COLO668 (cell line): ENCODE measurements around the gene DOCK10.
A peak's percentile ranks its signal among the peaks of the same experiment; 100 is the strongest.

Experiments
- DNase-seq: peaks from one replicate; lab custom pipeline; 2025; ENCODE audit not compliant: unreplicated experiment; lab: John Stamatoyannopoulos, UW

DOCK10 gene

GRCh38 chr2:224982910-224983711 lies 59.2 kb downstream of the DOCK10 start:
- DNase-seq, result no peak

GRCh38 chr2:224982226-224982625 lies 60.0 kb downstream of the DOCK10 start:
- DNase-seq, result no peak

GRCh38 chr2:224976629-224977525 lies 65.4 kb downstream of the DOCK10 start:
- DNase-seq, result no peak

GRCh38 chr2:224975761-224976160 lies 66.5 kb downstream of the DOCK10 start:
- DNase-seq, result no peak

- no peak for DNase-seq
Measured at GRCh38 chr2:224973112-224974016, 68.9 kb downstream of the DOCK10 start.

GRCh38 chr2:224971214-224971613 lies 71.1 kb downstream of the DOCK10 start:
- peak; percentile 87 for DNase-seq

DNA sequence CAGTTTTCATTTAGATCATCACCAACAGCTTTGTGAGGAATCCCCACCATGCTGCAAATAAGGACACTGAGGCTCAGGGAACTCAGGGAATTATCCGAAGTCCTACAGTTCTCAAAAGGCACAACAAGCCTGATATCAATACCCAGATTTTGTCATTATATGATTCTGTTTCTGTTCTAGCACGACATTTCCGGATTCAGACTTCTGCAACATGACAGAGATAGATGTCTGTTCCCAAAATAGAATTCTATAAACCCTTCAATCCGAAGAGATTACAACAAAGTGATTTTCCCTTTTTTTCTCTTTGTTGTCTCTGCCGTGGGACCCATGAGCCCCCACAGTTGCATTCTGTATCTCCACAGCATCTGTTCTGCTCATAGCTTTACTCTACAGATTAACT lies 72.0 kb downstream of the DOCK10 start:
- DNase-seq, result no peak

- DNase-seq, result no peak
Measured at GRCh38 chr2:224969633-224970260, 72.5 kb downstream of the DOCK10 start.

DNA sequence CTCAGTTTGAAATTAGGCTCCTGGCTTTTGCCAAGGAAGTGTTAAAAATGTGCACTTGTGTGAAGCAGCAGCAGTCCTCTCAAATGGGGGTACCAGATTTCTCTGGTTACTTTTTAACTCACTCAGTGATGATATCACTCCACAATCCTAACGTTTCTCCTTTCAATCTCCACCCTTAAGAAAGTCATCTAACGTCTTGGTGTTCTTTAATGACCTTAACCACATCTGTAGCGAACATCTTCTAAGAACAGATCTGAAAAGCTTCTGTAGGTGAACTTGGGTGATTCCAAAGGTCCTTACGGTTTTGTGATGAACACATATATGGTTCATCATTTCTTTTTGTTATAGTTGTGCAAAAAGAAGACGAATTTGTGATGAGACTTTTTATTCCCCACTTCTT lies 73.2 kb downstream of the DOCK10 start:
- no peak for DNase-seq

DNA sequence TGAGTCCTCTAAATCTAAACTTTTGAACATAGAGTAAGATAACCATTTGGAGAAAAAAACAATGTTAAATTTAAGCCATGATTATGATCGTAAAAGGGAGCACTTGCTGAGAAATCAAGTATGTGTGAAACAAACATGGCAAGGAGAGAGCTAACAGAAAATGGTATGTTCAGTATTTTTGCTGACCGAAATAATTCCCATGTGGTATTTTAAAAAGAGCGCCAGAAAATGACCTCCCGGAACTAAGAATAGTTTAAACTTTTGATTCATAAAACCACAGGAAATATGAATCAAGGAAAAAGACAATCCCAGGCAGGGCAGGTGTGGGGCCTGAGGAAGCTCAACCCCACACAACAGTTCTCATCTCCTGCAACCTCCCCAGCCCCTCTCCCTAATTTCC lies 74.2 kb downstream of the DOCK10 start:
- DNase-seq, result no peak

DNA sequence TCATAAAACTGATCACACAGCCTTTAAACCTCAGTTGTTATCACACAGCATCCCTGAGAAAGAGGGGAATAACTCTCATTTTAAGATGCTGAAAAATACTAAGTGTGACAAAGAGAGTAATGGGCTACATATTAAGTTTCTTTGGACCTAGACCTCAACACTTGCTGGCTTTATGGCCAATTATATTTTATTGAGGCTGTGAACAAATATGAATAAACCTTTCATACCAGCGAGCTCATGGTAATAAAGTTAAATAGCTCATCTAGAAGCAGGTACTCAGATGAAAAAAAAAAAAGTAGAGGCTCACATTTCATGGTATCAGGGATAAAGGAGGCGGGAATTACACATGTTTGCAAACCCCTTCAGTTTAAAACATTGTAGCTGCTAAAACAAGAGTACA lies 75.7 kb downstream of the DOCK10 start:
- no peak for DNase-seq

DNA sequence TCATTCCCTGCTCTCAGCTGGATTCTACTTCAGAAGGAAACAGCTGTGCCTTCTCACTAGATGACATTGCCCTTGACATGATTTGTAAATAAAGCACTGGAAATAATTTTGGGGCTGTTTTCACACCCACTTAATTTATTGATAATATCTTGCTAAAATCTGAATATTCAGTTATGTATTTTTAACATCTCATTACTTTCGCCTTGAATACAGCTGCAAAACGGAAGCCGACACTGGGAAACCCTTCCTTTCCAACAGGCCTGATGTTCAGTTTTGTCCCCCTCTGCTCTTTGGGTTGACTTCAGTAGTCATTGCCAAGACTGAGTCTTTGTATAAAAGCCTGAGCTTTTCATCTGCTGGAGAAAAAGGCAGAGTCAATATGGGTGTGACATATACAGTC lies 82.7 kb downstream of the DOCK10 start:
- DNase-seq, result no peak

GRCh38 chr2:224958873-224959272 lies 83.4 kb downstream of the DOCK10 start:
- DNase-seq, result no peak

DNA sequence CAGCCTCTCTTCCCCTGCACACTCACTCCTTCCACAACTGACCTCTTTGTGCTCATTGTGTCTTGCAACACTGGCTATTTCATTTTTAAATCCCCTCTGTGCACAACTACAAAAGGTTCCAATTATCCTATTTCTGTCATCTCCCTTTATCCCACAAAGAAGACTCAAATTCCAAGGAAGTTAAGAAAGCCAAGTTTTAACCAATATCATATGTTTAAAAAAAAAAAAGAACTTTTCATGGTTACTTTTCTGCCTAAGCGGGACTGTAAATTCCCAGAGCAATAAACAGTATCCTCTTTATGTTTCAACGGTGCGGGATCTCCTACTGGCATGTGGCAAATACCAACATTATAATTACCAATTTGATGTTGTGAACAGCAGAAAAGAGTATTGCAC lies 83.8 kb downstream of the DOCK10 start:
- no peak for DNase-seq

DNA sequence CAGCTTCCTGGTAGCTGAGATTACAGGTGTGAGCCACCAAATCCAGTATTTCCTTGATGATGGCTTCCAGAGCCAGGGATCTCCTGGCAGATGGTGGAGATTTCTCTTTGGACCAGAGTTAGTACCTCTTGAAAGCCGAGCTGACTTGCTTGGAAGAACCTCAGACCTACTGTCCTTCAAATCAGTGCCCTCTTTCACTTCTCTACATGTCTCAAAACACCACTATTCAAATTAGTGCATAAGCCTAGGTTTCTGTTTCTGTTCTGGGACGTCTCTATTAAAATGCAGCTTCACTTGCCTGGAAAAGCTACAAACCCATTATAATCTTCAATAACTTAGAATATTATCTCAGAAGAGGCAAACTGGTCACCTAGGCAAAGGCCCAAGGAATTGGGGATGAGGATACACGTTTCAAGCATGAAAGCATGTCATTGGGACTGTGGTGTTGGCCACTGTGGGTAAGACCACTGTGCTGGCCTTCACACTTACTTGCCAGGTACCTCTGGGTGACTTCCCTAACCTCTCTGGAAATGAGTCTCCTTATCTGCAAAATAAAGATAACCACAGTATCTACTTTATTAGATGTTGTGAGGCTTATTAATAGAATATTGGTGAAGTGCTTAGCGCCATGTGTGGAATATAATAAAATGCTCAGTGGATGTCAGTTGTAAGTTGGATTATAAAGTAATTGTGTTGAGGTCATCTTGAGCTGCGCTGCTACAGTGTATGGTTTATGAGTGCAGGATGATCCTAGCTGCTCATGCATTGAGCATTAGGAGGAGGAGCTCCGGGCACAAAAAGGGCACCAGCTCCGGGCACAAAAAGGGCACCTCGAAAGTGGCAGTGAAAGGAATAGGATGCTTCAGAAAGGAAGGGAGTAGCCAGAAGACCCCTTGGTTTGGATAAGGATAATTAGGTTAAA lies 84.5 kb downstream of the DOCK10 start:
- no peak for DNase-seq

DNA sequence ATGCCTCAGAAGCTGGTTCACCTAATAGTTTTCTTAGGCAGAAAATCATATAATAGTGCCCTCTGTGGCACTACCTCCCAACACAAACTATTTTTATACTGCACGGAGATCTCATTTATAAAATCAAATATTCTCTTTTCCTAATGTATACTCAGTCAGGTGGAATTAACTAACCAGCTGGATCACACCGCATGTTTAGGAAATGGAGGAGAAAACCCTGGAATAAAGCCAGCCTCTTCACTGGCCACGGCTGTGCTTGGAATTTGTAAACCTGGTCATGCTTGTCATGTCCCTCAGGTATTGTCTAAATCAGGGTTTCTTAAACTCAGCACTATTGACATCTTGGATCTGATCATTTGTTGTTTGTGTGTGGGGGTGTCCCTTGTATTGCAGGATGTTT lies 85.6 kb downstream of the DOCK10 start:
- no peak for DNase-seq

GRCh38 chr2:224954980-224955379 lies 87.3 kb downstream of the DOCK10 start:
- no peak for DNase-seq

- no peak for DNase-seq
Measured at GRCh38 chr2:224952936-224953657, 89.2 kb downstream of the DOCK10 start.
